Glomerular visceral epithelial cell (primary cell): Measurements from ENCODE around the gene TOPORS.
"Not testable (repeated sequence)": the region's sequence is repeated elsewhere in the genome, so short reads cannot be mapped to it uniquely, and the experiment has no call there.

ENCODE experiments used
- DNase-seq: peaks from one replicate; pipeline ENCODE4 v3.0.0-alpha.2; 2016; ENCODE audit errors: extremely low spot score

The TOPORS gene

DNA sequence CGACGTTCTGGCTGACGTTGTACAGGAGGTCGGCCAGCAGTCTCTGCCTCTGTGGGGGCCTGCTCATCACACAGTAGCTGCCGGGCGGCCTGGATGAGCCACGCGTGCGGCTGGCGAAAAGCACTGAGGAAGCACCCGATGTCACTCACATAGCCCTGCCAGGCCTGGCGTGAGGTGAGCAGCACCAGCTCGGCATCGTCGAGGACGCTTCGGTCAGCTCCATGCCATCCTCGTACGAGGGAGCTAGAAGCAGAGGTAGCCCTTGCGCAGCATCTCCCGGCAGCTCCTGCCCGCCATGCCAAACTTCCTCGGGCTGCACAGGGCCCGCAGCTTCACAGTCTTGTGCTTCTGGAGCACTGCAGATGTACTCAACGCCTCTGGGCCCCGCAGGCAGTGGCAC is 14.4 kb upstream of the TOPORS start:
- no peak for DNase-seq

- no peak for DNase-seq
These were observed 13.6 kb upstream of the TOPORS start for GRCh38 chr9:32565967-32566366.

- DNase-seq, result no peak
These were observed 6.1 kb upstream of the TOPORS start for GRCh38 chr9:32558408-32558934.

GRCh38 chr9:32554591-32554990 is 2.2 kb upstream of the TOPORS start:
- no peak for DNase-seq

DNA sequence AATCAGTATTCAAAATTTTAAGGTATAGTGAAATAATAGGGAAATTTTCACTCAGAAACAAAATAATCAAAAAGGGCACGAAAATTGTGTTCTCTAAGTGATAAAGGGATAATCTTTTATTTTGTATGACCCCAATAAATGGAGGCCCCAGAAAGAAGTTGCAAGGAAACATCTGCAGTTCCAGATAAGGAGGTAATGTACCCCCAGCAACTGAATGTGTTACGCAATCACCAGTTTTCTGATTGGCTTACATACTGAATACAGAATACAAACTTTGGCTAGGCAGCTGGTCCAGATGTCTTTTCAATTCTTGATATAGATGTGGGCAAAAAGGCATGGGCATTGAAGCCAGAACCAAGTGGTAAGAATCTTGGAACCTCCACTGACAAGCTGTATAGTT is 1.7 kb upstream of the TOPORS start:
- DNase-seq, result no peak

DNA sequence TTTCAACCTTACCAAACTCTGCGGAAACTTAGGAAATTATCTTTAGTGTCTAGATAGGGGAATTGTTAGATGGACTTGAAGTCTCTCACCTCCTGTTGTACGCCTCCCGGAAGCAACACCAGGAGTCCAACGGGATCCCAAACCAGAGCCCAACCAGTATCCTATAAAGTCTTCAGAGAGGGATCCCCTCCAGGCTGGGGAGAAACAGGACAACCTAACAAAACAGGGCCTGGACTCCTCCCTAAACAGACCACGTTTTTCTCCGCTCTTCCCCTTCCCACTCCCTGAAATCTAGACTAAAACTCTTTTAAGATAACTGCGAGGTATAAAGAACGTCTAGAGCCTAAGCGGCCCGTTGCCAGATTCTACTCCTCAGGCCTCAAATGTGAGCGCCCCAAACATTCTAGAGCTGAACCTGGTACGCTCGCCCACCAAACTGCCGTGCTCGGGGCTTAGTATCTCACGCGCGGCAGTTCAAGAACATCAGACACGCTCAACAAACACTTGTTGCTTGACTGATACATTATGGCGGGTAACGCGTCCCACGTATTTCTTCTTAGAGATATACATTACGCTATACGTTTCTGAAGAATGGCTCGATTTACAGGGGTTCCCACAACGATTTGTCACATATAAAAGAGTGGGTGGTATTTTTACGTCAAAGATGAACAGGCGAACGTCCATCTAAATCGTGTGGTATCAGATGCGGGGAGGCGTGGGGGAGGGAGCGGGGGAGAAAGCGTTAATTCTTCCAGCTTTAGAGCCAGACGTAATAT is 922 bp downstream of the TOPORS start:
- peak; percentile 59 for DNase-seq

DNA sequence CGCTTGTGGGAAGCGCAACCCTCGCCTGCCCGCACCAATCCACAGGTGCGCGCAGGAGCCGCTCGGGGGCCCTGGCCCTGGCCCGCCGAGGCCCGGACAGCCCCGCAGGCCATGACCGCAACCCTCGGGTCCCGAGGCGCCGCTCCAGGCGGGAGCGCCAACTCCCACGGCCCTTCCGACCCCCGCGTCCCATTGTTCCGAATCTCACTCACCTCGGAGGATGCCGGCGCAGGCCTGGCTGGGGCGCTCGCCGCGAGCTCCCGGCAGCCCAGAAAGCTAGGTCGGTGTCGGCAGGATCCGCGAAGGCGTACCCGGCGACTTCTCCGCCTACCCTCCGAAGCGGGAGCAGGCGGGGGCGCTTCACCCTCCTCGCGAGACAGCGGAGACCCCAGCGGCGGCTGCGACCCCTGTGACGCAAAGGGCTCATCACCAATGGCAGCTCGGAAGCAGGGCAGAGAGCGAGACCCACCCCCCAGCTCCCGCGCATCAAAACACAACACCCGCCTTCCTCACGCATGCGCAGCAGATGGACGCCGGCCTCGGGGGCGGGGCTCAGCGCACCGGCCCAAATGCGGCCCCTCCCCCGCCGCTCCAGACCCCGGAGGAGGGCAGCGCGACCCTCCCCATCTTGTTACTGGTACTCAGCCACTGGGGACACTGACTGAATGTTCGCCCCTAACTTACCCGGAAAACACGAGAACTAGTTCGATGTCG is 1.7 kb downstream of the TOPORS start:
- peak; percentile 94 for DNase-seq

- DNase-seq, result peak; percentile 49
These were observed 2.2 kb downstream of the TOPORS start for GRCh38 chr9:32550150-32550561.

GRCh38 chr9:32548213-32548612 is 4.2 kb downstream of the TOPORS start:
- DNase-seq, result not testable (repeated sequence)

GRCh38 chr9:32545884-32546283 is 6.5 kb downstream of the TOPORS start:
- DNase-seq, result no peak

DNA sequence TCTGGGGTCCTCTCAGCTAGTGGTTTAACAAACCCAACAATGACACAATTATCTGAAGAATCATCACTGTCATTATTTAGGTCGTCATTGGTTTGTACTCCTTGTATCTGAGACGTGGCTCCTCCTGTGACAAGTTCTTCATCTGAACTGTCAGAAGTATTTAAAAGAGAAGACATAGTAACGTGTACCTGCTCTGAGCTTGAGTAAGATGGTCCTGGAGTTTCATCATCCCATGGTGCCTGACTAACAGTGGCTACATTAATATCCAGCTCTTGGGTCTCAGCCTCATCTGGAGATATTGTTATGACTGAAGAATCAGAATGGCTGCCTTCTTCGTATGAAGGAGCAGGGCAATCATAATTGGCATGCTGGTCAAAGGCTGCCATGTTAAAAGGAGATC is 9.3 kb downstream of the TOPORS start:
- no peak for DNase-seq

DNA sequence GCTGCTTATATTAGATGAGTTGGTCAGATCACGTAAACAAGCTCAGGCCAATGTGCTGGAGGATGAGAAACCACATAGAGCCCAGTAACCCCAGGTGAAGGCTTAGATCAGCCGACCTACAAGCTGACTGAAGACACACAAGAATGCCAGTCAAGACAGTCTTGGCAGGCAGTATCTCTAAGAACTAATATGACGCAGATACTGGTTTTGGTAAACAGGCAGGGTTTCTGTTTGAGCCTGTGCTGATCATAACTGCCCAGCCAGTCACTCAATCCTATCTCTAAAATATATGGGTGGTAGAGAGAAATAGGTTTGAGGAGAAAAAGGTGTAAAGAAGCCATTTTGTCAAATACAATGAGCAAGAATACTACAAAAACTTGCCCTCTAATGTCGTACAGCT is 18.6 kb downstream of the TOPORS start:
- no peak for DNase-seq

- DNase-seq, result no peak
These were observed 19.1 kb downstream of the TOPORS start for GRCh38 chr9:32533336-32533735.

GRCh38 chr9:32526707-32527048 is 25.7 kb downstream of the TOPORS start:
- DNase-seq, result no peak

DNA sequence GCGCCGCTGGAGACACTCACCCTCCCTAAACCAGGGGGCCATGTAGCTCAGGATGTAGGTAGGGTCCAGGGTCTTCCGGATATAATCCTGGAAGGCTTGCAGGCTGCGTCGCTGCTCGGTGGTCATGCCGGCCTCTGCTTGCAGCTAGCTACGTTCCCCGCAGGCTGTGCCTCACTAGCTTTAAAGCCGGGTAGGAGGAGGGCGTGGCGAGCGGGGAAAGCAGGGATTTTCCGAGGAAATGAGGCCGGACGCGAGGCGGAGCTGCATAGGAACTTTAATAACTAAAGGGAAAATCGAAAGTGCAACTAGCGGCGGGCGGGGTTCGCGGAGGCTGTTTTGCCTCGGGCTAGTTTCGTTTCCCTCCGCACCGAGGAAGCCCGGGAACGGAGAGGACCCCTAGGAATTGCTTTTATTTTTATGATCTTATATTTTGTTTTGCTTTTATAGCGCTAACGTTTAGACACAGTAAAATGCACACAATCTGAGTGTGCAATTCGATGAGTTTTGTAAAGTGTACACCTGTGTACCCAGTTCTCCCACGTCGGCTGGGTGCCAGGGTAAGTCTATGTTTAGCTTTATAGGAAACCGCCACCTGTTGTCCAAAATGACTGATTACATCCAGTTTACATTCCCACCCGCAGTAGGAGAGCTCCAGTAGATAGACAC is 26.2 kb downstream of the TOPORS start, which contains the start of gene RIGI:
RIGI (minus strand) TSS at position 156 of the 666 bp plus-strand sequence; CDS start at position 126, 30 bp downstream.
- DNase-seq, result peak; percentile 95

GRCh38 chr9:32525709-32526030 is 26.7 kb downstream of the TOPORS start:
- no peak for DNase-seq

DNA sequence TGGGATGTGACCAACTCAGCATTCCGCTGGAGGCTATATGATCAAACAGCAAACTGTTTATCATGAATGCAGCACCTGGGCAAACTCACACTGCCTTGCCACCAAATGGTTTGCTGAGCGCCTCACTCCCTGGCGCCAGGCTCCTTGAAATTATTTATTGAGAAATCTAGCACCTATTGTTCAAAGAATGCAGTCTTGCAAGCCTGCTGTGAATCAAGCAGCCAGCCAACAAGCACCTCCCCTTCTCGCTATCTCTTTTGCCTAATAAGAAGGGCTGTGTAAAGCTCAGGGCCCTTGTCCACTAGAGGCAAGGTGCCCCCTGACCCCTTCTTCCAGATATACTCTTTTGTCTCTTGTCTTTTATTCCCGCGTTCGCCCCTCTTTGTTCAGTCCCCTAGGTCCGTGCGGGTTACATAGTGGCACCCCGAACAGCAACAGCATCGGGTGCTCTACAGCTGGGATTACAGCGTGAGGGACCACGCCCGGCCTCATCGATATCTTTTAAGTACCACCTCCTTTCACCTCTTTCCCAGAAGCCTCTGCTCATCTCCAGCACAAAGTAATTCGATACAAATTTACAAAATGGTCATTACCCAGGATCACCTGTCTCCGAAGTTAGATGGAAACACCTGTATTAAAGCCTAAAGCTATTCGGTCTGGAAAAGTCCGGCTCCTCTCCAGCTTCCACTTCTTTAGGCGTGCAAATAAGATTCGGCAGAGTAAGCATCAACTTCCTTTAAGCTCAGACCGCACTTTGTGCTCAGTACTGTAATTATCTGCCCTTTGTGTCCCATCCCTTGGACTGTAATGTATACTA is 27.3 kb downstream of the TOPORS start:
- peak; percentile 22 for DNase-seq

- DNase-seq, result not testable (repeated sequence)
These were observed 27.9 kb downstream of the TOPORS start for GRCh38 chr9:32524558-32524891.

DNA sequence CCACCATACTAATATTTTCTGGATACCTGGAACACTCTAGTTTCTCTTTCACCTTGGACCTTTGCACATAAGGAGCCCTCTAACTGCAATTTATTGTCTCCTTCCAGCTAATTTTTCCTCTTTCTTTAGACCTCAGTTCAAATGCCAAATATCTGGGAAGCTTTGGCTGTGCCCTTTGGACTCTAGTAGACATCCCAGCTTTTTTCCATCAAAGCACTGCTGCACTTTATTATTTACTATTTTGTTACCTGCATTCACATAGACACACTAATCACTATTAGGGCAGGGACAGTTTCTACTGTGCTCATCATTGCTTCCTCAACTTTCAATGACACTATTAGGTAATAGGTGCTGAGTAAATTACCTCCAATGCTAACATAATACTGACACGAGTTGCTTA is 28.5 kb downstream of the TOPORS start:
- DNase-seq, result no peak

- no peak for DNase-seq
These were observed 34.1 kb downstream of the TOPORS start for GRCh38 chr9:32518276-32518675.

GRCh38 chr9:32516241-32516640 is 36.1 kb downstream of the TOPORS start:
- DNase-seq, result no peak

GRCh38 chr9:32508728-32509127 is 43.7 kb downstream of the TOPORS start:
- DNase-seq, result no peak
